WTC11 (cell line): ENCODE measurements around the gene CCL25.

Experiments used
- CTCF ChIP-seq: fragments of 200-600 bp; IDR thresholded peaks from 2 replicates; pipeline ENCODE4 v1.8.0; 2022; ENCODE audit warnings: antibody characterized with exemption
- ESRRA ChIP-seq: sonication (generic); formaldehyde crosslinking; IDR thresholded peaks from 2 replicates; pipeline ENCODE4 v1.8.1; 2022; ENCODE audit warnings: mild to moderate bottlenecking, missing genetic modification reagents, borderline replicate concordance

GRCh38 chr19:8075158-8076074, 22.9 kb downstream of the CCL25 start:
- TF ChIP-seq CTCF (no peak), ESRRA (CRISPR knock-in tag) (no peak)
